NCI-H82 treated with DMSO at 0.1 percent for 48 hours (cell line): ENCODE results near the gene ZCCHC9.
A peak's percentile ranks its signal among the peaks of the same experiment; 100 is the strongest.
"Not testable (repeated sequence)": the region's sequence is repeated elsewhere in the genome, so short reads cannot be mapped to it uniquely, and the experiment has no call there.

ENCODE experiments used
- DNase-seq: peaks from one replicate; lab custom pipeline; 2025; ENCODE audit not compliant: unreplicated experiment; lab: John Stamatoyannopoulos, UW

The ZCCHC9 gene, protein sequence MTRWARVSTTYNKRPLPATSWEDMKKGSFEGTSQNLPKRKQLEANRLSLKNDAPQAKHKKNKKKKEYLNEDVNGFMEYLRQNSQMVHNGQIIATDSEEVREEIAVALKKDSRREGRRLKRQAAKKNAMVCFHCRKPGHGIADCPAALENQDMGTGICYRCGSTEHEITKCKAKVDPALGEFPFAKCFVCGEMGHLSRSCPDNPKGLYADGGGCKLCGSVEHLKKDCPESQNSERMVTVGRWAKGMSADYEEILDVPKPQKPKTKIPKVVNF

GRCh38 chr5:81301271-81302015 is at the start of gene ZCCHC9:
TSS of gene ZCCHC9 (plus strand) at chr5:81301587. CDS start at chr5:81304758, 3,171 bp downstream.
- peak; percentile 66 for DNase-seq

DNA sequence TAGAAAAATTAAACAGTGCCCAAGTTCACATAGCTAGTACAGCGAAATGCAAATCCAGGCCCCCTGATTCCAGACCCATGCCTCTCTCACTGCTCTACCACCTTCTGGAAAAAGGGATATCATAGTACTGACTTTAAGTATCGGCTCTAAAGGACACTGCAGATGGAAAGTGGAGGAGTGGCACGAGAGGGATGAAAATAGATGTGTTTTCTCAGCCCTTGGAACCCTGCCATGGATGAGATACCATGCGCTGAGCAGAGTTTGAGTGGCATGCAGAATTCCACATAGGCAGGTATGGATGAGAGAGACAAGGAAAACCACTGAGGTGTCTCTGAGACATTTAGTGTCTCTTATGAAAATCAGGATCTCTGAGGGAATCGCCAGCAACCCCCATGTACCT is 49.5 kb upstream of the ZCCHC9 start:
- DNase-seq = no peak

GRCh38 chr5:81252904-81253303 is 48.5 kb upstream of the ZCCHC9 start:
- DNase-seq = no peak

DNA sequence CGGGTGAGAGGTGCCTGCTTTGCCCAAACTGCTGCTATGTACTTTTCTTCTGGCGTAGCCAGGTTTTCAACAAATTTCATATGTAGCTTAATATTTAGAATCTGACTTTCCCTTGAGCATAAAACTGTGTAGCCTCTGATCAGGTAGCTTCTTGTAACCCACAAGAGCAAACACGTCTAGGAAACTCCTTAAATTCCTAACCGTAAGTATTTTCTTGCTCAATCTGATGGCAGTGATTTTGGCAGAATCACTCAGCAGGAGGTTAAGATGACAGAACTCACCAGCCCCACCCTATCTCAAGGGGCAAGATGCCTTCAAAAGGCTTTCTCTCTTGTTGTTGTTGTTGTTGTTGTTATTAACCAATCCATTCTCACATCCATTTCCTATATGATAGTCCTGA is 47.5 kb upstream of the ZCCHC9 start:
- no peak for DNase-seq

DNA sequence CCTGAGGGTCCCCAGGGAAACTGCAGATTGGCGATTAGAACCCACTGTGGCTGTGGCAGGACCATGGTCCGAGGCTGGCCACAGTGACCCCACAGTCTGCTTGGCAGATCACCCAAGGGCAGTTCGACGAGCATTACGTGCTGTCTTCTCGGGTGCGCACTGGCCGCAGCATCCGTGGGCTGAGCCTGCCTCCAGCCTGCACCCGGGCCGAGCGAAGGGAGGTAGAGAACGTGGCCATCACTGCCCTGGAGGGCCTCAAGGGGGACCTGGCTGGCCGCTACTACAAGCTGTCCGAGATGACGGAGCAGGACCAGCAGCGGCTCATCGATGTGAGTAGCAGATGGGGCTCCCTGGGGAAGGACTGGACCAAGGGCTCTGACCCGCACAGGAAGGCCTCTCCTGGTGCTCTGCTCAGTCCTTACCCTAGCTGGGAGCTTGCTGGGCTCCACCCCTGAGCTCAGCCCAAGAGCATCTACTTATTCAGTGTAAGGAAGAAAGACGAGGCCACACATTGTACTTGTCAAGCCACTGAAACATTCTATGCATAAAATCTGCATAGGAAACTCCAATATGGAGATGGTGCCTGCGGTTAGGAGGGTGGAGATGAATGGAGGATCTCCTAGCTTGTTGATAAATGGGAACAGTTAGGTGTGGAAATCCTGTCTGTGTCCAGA is 46.4 kb upstream of the ZCCHC9 start:
- no peak for DNase-seq

GRCh38 chr5:81256766-81257165 is 44.6 kb upstream of the ZCCHC9 start:
- no peak for DNase-seq

DNA sequence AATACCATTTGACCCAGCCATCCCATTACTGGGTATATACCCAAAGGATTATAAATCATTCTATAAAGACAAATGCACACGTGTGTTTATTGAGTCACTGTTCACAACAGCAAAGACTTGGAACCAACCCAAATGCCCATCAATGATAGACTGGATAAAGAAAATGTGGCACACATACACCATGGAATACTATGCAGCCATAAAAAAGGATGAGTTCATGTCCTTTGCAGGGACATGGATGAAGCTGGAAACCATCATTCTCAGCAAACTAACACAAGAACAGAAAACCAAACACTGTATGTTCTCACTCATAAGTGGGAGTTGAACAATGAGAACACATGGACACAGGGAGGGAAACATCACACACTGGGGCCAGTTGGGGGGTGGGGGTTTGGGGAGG is 38.6 kb upstream of the ZCCHC9 start:
- not testable (repeated sequence) for DNase-seq

- no peak for DNase-seq
These were observed 36.3 kb upstream of the ZCCHC9 start for GRCh38 chr5:81265101-81265500.

GRCh38 chr5:81268521-81269196 is 32.7 kb upstream of the ZCCHC9 start:
- DNase-seq = no peak

DNA sequence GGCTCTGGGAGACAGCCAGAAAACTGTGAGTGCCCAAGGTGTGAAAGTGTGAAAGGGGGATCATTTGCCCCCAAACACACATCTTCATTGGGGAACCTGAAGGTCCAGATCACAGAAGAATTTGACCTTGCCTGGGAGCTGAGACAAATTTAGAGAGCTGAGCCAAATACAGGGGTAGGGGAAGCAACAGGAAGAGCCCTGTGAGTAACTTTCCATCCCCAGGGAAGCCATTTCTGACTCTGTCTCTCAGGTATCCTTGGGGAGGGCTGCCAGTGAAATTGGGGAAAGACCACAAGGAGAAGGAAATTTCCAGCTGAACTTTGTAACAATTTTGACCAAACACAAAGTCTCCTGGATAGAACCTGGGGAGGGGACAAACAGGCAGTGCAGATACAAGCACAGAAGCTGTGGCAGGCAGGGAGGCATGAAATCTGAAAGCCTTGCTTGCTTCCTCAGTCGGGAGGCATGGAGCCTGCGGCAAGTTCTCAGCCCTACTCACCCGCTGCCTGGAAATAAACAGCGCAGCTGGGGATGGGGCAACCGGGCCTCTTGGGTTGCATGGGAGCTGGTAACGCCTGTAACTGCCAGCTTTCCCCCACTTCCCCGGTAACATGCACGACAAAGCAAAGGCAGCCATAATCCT is 31.5 kb upstream of the ZCCHC9 start:
- DNase-seq = no peak

GRCh38 chr5:81270394-81271027 is 30.9 kb upstream of the ZCCHC9 start:
- not testable (repeated sequence) for DNase-seq

GRCh38 chr5:81283976-81284375 is 17.4 kb upstream of the ZCCHC9 start:
- DNase-seq = no peak

- DNase-seq = no peak
These were observed 15.2 kb upstream of the ZCCHC9 start for GRCh38 chr5:81286059-81286617.

- no peak for DNase-seq
These were observed 13.4 kb upstream of the ZCCHC9 start for GRCh38 chr5:81288021-81288433.

GRCh38 chr5:81290146-81290545 is 11.2 kb upstream of the ZCCHC9 start:
- DNase-seq = no peak

DNA sequence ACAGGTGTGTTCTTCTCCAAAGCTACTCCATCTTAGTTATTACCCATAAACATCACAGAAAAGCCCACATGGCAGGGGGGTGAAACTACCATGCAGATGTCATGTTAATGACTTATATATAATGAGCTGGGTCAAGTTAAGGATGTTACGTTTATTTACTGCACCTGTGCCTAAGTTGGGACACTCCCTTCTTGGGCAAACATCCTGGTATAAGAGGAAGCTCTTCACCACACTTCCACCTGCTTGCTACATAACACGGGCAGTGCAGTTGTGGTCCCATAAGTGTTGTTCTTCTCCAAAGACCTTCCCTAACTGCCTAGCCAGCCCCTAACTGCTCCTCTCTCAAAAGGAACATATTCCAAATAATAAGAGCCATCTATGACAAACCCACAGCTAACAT is 9.3 kb upstream of the ZCCHC9 start:
- no peak for DNase-seq

- not testable (repeated sequence) for DNase-seq
These were observed 7.4 kb upstream of the ZCCHC9 start for GRCh38 chr5:81294021-81294420.

DNA sequence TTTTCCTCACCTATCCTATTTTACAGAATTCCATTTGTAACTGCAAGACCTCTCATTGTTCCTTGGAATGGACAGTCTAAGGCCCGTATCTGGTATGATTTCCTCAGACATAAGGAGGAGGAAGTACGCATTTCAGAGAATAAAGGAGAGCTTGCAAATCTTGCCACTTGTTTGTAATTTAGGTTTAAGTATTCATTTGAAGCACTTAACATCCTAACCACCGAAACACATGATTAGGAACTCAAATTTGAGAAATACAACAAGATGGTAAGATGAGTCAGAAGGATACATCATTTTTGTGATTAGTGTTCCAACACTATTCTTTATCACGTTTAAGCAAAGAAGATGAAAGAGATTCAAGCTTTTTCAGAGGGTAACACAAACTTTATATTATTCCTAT is 3.9 kb upstream of the ZCCHC9 start:
- DNase-seq = no peak

DNA sequence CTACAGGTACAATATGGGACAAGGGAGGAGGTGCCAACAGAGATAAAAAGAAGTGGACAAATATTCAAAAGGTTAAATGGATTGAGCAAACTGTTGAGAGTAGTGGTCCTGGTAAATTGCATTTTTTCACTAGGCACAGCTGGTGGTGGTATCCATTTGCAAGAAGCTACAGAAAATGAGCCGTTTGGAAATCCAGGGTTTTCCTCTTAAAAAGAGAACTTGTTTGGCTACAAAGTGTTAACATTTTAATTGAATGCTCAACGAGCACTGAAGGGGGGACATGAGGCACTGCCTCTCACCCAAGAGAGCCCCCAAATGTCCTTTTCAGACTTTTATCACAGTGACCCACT is 491 bp upstream of the ZCCHC9 start:
- no peak for DNase-seq

DNA sequence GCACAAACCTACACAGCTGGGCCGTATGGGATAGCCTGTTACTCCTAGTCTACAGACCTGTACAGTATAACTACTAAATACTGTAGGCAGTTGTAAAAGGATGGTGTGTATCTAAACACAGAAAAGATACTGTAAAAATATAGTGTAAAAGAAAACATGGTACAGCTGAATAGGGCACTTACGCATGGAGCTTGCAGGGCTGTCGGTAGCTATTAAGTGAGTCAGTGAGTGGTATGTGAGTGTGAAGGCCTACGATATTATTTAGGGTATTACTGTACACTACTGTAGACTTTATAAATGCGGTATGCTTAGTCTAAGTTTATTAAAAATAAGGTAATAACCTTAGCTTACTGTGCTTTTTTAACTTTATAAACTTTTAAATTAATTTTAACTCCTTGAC is 1.2 kb downstream of the ZCCHC9 start:
- no peak for DNase-seq
